HAP-1 (cell line): ENCODE measurements around the gene C12orf54.
"Not testable (repeated sequence)": the region's sequence is repeated elsewhere in the genome, so short reads cannot be mapped to it uniquely, and the experiment has no call there.

Source experiments
- DNase-seq, 2 experiments: peaks; one replicate each; pipeline ENCODE4 v3.0.0-alpha.2; 2016 to 2020; ENCODE audit warnings: low spot score in 2 of 2
- H3K27me3 ChIP-seq: fragments of 250-450 bp; sonication (Bioruptor Pico); 2 replicates; pipeline ENCODE4 v1.5.1; 2020; ENCODE audit warnings: low read depth, mild to moderate bottlenecking, moderate library complexity
- H3K36me3 ChIP-seq: fragments of 250-450 bp; sonication (Bioruptor Pico); replicated peaks from 2 replicates; pipeline ENCODE4 v1.5.1; 2020; ENCODE audit warnings: mild to moderate bottlenecking
- H3K4me1 ChIP-seq: fragments of 250-450 bp; sonication (Bioruptor Pico); 2 replicates; pipeline ENCODE4 v1.5.1; 2020; ENCODE audit warnings: mild to moderate bottlenecking
- H3K4me3 ChIP-seq: fragments of 250-450 bp; sonication (Bioruptor Pico); 2 replicates; pipeline ENCODE4 v1.5.1; 2020; ENCODE audit warnings: mild to moderate bottlenecking, moderate library complexity
- H3K9me3 ChIP-seq: fragments of 250-450 bp; sonication (Bioruptor Pico); 2 replicates; pipeline ENCODE4 v1.5.1; 2020; ENCODE audit warnings: mild to moderate bottlenecking, moderate library complexity
- in situ Hi-C: fragments of 300-500 bp; cut with MboI; formaldehyde crosslinking; loops from 3 replicates; pipeline ENCODE4 v1.14.3; 2020; ENCODE audit warnings: low sequenced_read_pairs, inconsistent platforms, mixed read lengths

The C12orf54 gene

GRCh38 chr12:48482198-48482597 lies at the start of gene C12orf54:
C12orf54 (plus strand) TSS chr12:48482498; CDS start chr12:48483297, 799 bp downstream.
- no peak for DNase-seq
- no peaks in the 10 kb centered on the region for H3K27me3 ChIP-seq
- H3K4me3 ChIP-seq, result no peak within 1 kb of the TSS
- no peaks in the 10 kb centered on the region for H3K9me3 ChIP-seq
- no peaks in the 10 kb centered on the region for H3K4me1 ChIP-seq
- in situ Hi-C loops, result no loop called here
- H3K36me3 ChIP-seq, result no peaks in the 10 kb centered on the region

DNA sequence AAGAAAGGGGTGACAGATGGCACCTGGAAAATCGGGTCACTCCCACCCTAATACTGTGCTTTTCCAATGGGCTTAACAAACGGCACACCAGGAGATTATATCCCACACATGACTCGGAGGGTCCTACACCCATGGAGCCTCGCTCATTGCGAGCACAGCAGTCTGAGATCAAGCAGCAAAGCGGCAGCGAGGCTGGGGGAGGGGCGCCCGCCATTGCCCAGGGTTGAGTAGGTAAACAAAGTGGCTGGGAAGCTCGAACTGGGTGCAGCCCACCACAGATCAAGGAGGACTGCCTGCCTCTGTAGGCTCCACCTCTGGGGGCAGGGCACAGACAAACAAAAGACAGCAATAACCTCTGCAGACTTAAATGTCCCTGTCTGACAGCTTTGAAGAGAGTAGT lies 48.3 kb upstream of the C12orf54 start:
- H3K4me1 ChIP-seq, H3K4me3 ChIP-seq, in situ Hi-C loops, H3K27me3 ChIP-seq, H3K36me3 ChIP-seq, H3K9me3 ChIP-seq, DNase-seq: not testable (repeated sequence)

- H3K4me3 ChIP-seq, result no peak overlapping the region
- H3K27me3 ChIP-seq, result no peaks in the 10 kb centered on the region
- H3K9me3 ChIP-seq, result 0 out of 2 replicates have a peak, but pooled peaks cover 3% of the 10 kb centered on the region
- no peaks in the 10 kb centered on the region for H3K36me3 ChIP-seq
- peaks cover 9% of the 10 kb centered on the region for H3K4me1 ChIP-seq
- in situ Hi-C loops, result no loop called here
- DNase-seq, result peak; percentile 42 to 82
These were observed 41.2 kb upstream of the C12orf54 start for GRCh38 chr12:48441069-48441468.

DNA sequence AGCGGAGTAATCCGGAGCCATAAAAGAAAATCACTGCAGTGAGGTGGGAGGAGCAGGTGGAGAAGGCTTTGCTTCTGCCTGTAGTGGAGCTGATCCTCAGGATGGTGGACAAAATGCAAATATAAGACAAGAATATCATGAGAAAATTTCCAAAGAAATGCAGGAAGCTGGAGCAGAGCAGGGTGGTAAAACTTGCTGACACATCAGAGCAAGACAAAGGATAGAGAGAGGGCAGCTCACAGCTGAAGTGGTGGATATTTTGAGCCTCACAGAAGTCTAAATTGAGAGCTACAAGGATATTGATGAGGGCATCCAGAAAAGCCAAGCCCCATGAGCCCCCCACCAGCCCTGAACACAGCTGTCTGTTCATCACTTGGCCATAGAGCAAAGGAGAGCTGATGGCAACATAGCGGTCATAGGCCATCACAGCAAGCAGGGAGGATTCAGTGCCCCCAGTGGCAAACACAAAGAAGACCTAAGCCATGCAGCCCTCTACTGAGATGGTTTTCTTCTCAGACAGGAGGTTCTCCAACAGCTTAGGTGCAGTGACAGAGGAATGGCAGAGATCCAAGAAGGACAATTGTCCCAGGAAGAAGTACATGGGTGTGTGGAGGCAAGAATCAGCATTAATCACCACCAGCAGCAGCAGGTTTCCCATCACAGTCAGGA lies 40.0 kb upstream of the C12orf54 start:
- in situ Hi-C loops, result no loop called here
- DNase-seq, result no peak
- Histone ChIP-seq H3K4me3 (no peak overlapping the region), H3K36me3 (no peaks in the 10 kb centered on the region), H3K9me3 (no peaks in the 10 kb centered on the region), H3K27me3 (no peaks in the 10 kb centered on the region), H3K4me1 (peaks cover 9% of the 10 kb centered on the region)

DNA sequence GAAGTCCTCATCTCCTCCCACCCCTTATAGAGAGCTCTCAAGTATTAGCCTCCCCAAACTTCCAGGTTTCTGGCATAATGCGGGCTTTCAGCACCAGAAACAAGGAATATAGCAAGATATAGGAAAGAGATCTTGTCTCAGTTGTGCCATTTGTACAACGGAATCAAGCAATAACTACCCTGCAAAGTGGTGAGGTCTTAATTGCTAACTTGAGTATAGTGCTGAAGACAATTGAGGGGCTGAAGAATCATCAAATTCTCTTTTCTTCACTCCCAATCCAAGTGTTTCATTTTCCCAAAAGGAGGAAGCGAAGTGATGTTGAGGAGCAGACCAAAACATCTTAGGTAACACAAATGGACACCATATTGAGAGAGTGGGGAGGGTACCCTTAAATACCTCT lies 36.8 kb upstream of the C12orf54 start:
- DNase-seq, result no peak
- Histone ChIP-seq H3K4me1 (peaks cover 15% of the 10 kb centered on the region), H3K36me3 (no peaks in the 10 kb centered on the region), H3K27me3 (no peaks in the 10 kb centered on the region), H3K9me3 (peaks cover 6% of the 10 kb centered on the region), H3K4me3 (no peak overlapping the region)
- in situ Hi-C loops, result no loop called here

- H3K9me3 ChIP-seq, result peaks cover 6% of the 10 kb centered on the region
- H3K27me3 ChIP-seq, result no peaks in the 10 kb centered on the region
- no peak overlapping the region for H3K4me3 ChIP-seq
- no peaks in the 10 kb centered on the region for H3K36me3 ChIP-seq
- no peak for DNase-seq
- in situ Hi-C loops, result no loop called here
- peaks cover 11% of the 10 kb centered on the region for H3K4me1 ChIP-seq
These were observed 36.0 kb upstream of the C12orf54 start for GRCh38 chr12:48446161-48446776.

DNA sequence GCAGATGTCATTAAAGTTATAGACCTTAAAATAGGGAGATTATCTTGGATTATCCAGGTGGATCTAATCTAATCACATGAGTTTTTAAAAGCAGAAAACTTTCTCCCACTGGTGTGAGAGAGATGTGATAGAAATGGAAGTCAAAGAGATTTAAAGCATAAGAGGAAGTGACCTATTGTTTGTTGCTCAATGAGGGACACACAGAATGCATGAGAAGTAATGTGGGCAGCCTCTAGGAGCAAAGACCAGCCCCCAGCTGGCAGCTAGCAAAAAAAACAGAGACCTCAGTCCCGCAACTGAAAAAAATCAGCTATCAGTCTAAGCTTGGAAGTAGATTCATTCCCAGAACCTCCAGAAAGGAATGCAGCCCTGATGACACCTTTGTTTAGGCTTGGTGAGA lies 34.5 kb upstream of the C12orf54 start:
- Histone ChIP-seq H3K36me3 (no peaks in the 10 kb centered on the region), H3K27me3 (no peaks in the 10 kb centered on the region), H3K4me3 (no peak overlapping the region), H3K9me3 (peaks cover 6% of the 10 kb centered on the region), H3K4me1 (peaks cover 5% of the 10 kb centered on the region)
- in situ Hi-C loops, result no loop called here
- no peak for DNase-seq

GRCh38 chr12:48451372-48451771 lies 30.9 kb upstream of the C12orf54 start:
- Histone ChIP-seq H3K9me3 (peaks cover 6% of the 10 kb centered on the region), H3K36me3 (no peaks in the 10 kb centered on the region), H3K4me3 (no peak overlapping the region), H3K27me3 (no peaks in the 10 kb centered on the region), H3K4me1 (peaks cover 5% of the 10 kb centered on the region)
- DNase-seq, result no peak
- in situ Hi-C loops, result no loop called here

DNA sequence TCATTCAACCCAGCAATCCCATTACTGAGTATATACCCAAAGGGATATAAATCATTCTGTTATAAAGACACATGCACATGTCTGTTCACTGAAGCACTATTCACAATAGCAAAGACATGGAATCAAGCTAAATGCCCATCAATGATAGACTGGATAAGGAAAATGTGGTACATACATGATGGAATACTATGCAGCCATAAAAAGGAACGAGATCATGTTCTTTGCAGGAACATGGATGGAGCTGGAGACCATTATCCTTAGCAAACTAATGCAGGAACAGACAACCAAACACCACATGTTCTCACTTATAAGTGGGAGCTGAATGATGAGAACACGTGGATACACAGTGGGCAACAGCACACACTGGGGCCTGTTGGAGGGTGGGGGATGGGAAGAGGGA lies 29.3 kb upstream of the C12orf54 start:
- in situ Hi-C loops, DNase-seq, H3K9me3 ChIP-seq, H3K27me3 ChIP-seq, H3K4me1 ChIP-seq, H3K36me3 ChIP-seq, H3K4me3 ChIP-seq: not testable (repeated sequence)

DNA sequence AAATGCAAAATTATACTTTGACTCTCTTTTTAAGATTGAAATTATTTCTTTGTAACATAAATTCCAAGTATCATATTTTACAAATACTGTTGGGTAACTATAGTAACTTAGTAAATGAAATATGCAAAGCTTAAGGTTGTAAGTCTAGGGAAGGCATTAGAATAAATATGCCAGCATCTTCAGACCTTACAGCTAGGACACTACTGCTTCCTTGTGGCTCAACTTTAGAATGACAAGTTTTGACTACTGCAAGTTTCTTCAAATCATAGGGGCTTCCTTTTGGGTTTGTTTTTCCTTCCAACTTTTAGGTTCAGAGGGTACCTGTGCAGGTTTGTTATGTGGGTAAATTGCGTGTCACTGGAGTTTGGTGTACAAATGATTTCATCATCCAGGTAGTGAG lies 27.6 kb upstream of the C12orf54 start:
- Histone ChIP-seq H3K4me1 (no peaks in the 10 kb centered on the region), H3K36me3 (no peaks in the 10 kb centered on the region), H3K4me3 (no peak overlapping the region), H3K9me3 (peaks cover 6% of the 10 kb centered on the region), H3K27me3 (no peaks in the 10 kb centered on the region)
- in situ Hi-C loops, result no loop called here
- DNase-seq, result peak in 1 of 2 experiments; percentile 58

DNA sequence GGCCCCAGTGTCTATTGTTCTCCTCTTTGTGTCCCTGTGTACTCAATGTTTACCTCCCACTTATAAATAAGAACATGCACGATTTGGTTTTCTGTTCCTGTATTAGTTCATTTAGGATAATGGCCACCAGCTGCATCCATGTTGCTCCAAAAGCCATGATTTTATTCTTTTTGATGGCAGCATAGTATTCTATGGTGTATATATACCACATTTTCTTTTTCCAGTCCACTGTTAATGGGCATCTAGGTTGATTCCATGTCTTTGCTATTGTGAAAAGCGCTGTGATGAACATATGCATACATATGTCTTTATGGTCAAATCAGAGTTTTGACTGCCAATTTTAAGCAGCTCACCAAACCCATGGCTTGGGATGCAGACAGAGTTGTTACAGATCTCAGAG lies 27.2 kb upstream of the C12orf54 start:
- Histone ChIP-seq H3K9me3 (peaks cover 1% of the 10 kb centered on the region), H3K4me3 (no peak overlapping the region), H3K27me3 (no peaks in the 10 kb centered on the region), H3K36me3 (no peaks in the 10 kb centered on the region), H3K4me1 (no peaks in the 10 kb centered on the region)
- no peak for DNase-seq
- in situ Hi-C loops, result no loop called here

DNA sequence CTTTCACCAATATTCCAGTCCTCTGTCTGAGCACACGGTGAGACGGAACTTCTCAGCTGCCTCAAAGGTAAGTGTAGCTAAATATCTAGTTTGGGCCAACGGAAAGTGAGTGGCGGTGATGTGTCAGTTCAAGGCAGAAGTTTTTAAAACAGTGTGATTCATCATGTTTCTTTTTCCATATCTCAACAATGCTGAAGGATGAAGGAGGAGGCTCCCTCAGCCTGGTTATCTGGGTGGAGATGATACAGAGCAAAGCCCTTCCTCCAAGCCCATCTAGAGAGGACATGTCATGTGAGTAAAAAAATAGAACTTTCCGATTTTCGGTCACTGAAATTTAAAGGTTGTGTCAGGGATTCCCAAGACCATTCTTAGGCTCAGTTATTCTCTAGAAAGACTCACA lies 23.0 kb upstream of the C12orf54 start:
- Histone ChIP-seq H3K36me3 (no peaks in the 10 kb centered on the region), H3K9me3 (no peaks in the 10 kb centered on the region), H3K4me3 (no peak overlapping the region), H3K27me3 (no peaks in the 10 kb centered on the region; the same call in 1 of the 2 replicates), H3K4me1 (no peaks in the 10 kb centered on the region)
- in situ Hi-C loops, result no loop called here
- no peak for DNase-seq

GRCh38 chr12:48469027-48469426 lies 13.3 kb upstream of the C12orf54 start:
- in situ Hi-C loops, H3K4me1 ChIP-seq, H3K27me3 ChIP-seq, DNase-seq, H3K36me3 ChIP-seq, H3K9me3 ChIP-seq, H3K4me3 ChIP-seq: not testable (repeated sequence)

GRCh38 chr12:48472259-48472658 lies 10.0 kb upstream of the C12orf54 start, which contains the start of gene ANP32D:
ANP32D (plus strand) TSS chr12:48472559; CDS start chr12:48472665, 106 bp downstream.
- H3K9me3 ChIP-seq, result peaks cover 2% of the 10 kb centered on the region
- in situ Hi-C loops, result no loop called here
- H3K4me3 ChIP-seq, result no peak within 1 kb of the TSS

More at GRCh38 chr12:48472259-48472658, 10.0 kb upstream of the C12orf54 start, which contains the start of gene ANP32D:
- no peak for DNase-seq
- Histone ChIP-seq H3K4me1 (no peaks in the 10 kb centered on the region), H3K27me3 (no peaks in the 10 kb centered on the region), H3K36me3 (no peaks in the 10 kb centered on the region)
